Peyer's patch (tissue), 4 donors: Measurements from ENCODE around the gene KCND2. TPM values are rescaled to one million over a fixed set of nuclear protein-coding genes. Genes with fewer than 3 reads are reported as not detected.

Experiments
- DNase-seq, 3 donors: peaks; one replicate each; pipeline ENCODE4 v3.0.0-alpha.2; 2017 to 2019
- H3K27ac ChIP-seq, 4 donors: fragments of 200-600 bp; sonication (generic); one replicate each; pipeline ENCODE4 v1.5.1; 2016 to 2019
- H3K27me3 ChIP-seq, 2 donors: fragments of 200-600 bp; sonication (generic); one replicate each; pipeline ENCODE4 v1.5.1; 2019
- H3K36me3 ChIP-seq, 3 donors: fragments of 200-600 bp; sonication (generic); one replicate each; pipeline ENCODE4 v1.5.1; 2016 to 2019
- H3K4me1 ChIP-seq, 4 donors: fragments of 200-600 bp; sonication (generic); one replicate each; pipeline ENCODE4 v1.5.1; 2016 to 2019
- H3K4me3 ChIP-seq, 4 donors: fragments of 200-600 bp; sonication (generic); 1 replicate in 3 of 4; 2 replicates in 1 of 4; pipeline ENCODE4 v1.5.1; 2016 to 2019; ENCODE audit warnings: mild to moderate bottlenecking in 1 of 4
- H3K9me3 ChIP-seq, 4 donors: fragments of 200-600 bp; sonication (generic); one replicate each; pipeline ENCODE4 v1.5.1; 2016 to 2019; ENCODE audit warnings: mild to moderate bottlenecking in 1 of 4
- CTCF ChIP-seq, 6 experiments: fragments of 450-650 bp in 4 of 6; fragments of 200-600 bp in 2 of 6; sonication (generic) in 1 of 6; IDR thresholded peaks; one replicate each; pipeline ENCODE4 v1.5.1; 2017 to 2019; ENCODE audit warnings: antibody characterized with exemption in 6 of 6, mild to moderate bottlenecking in 3 of 6, moderate library complexity in 1 of 6
- POLR2A ChIP-seq, 2 donors: fragments of 450-650 bp; IDR thresholded peaks; one replicate each; pipeline ENCODE4 v1.5.1; 2017; ENCODE audit warnings: antibody characterized with exemption in 2 of 2, mild to moderate bottlenecking in 2 of 2, moderate library complexity in 2 of 2
- total RNA-seq, 4 donors: library from RNA; depleted of rRNA; stranded (reverse); fragments of >200 nt; gene quantifications; one replicate each; pipeline ENCODE4 v1.1.0, GENCODE V29; 2016

KCND2 gene
- total RNA-seq, 4 donors from 2014 or later = 0.54 TPM; not detected in 3

GRCh38 chr7:120732256-120732655 lies 459.3 kb downstream of the KCND2 start:
- no peak overlapping the region for H3K4me3 ChIP-seq
- H3K9me3 ChIP-seq = no peaks in the 10 kb centered on the region
- no peaks in the 10 kb centered on the region for H3K27me3 ChIP-seq
- DNase-seq = no peak
- no peak overlapping the region for H3K27ac ChIP-seq
- no peaks in the 10 kb centered on the region for H3K36me3 ChIP-seq
- H3K4me1 ChIP-seq = no peaks in the 10 kb centered on the region
- TF ChIP-seq POLR2A (IDR thresholded peaks at IDR 0.05) = no peak
- TF ChIP-seq CTCF (IDR thresholded peaks at IDR 0.05) = no peak

- TF ChIP-seq POLR2A (IDR thresholded peaks at IDR 0.05) (no peak), CTCF (IDR thresholded peaks at IDR 0.05) (no peak)
- Histone ChIP-seq H3K4me3 (no peak overlapping the region), H3K27me3 (no peaks in the 10 kb centered on the region), H3K36me3 (no peaks in the 10 kb centered on the region), H3K9me3 (no peaks in the 10 kb centered on the region), H3K27ac (no peak overlapping the region), H3K4me1 (no peaks in the 10 kb centered on the region)
- no peak for DNase-seq
Measured at GRCh38 chr7:120733143-120733542, 460.2 kb downstream of the KCND2 start.

DNA sequence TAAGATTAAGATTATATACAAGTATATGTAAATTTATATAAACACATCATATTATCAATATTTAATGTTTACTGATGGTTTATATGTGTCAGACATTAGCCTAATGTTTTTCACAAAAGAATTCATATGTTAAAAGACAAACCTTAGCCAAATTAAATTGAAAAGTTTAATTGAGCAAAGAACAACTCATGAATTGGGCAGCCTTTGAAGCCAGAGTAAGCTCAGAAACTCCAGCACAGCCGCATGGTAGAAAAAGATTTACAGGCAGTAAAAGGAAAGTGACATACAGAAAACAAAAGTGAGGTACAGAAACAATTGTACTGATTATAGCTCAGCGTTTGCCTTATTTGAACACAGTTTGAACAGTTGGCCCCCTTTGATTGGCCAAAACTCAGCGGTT lies 460.9 kb downstream of the KCND2 start:
- Histone ChIP-seq H3K4me3 (no peak overlapping the region), H3K4me1 (no peaks in the 10 kb centered on the region), H3K27me3 (no peaks in the 10 kb centered on the region), H3K27ac (no peak overlapping the region), H3K36me3 (no peaks in the 10 kb centered on the region), H3K9me3 (no peaks in the 10 kb centered on the region)
- TF ChIP-seq CTCF (IDR thresholded peaks at IDR 0.05) = no peak
- no peak for TF ChIP-seq POLR2A (IDR thresholded peaks at IDR 0.05)
- no peak for DNase-seq

- no peak for TF ChIP-seq POLR2A (IDR thresholded peaks at IDR 0.05)
- no peak for TF ChIP-seq CTCF (IDR thresholded peaks at IDR 0.05)
- Histone ChIP-seq H3K27me3 (no peaks in the 10 kb centered on the region), H3K36me3 (no peaks in the 10 kb centered on the region), H3K4me1 (no peaks in the 10 kb centered on the region), H3K27ac (no peak overlapping the region), H3K9me3 (no peaks in the 10 kb centered on the region), H3K4me3 (no peak overlapping the region)
- DNase-seq = no peak
Measured at GRCh38 chr7:120735791-120736190, 462.8 kb downstream of the KCND2 start.

DNA sequence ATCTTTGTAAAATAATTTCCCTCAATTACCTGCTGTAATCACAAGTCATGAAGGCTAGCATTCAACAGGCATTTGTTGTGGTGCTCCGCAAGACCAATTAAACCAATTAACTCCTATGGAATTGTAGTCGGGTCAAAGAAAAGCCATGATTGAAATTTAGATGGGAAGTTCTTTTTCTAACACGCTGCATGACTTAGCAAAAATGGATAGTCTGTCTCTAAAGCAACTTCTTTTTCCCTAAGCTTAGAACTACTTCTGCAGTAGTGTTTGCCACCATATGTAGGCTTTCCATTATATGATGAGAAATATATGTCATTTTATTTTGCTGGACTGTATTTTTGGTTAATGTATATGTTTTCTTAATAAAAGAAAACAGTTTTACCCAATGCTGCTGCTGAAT lies 465.8 kb downstream of the KCND2 start:
- H3K4me1 ChIP-seq = no peaks in the 10 kb centered on the region
- no peak for DNase-seq
- H3K27ac ChIP-seq = no peak overlapping the region
- no peaks in the 10 kb centered on the region for H3K9me3 ChIP-seq
- H3K4me3 ChIP-seq = no peak overlapping the region
- no peaks in the 10 kb centered on the region for H3K36me3 ChIP-seq
- H3K27me3 ChIP-seq = no peaks in the 10 kb centered on the region
- no peak for TF ChIP-seq POLR2A (IDR thresholded peaks at IDR 0.05)
- no peak for TF ChIP-seq CTCF (IDR thresholded peaks at IDR 0.05)

DNA sequence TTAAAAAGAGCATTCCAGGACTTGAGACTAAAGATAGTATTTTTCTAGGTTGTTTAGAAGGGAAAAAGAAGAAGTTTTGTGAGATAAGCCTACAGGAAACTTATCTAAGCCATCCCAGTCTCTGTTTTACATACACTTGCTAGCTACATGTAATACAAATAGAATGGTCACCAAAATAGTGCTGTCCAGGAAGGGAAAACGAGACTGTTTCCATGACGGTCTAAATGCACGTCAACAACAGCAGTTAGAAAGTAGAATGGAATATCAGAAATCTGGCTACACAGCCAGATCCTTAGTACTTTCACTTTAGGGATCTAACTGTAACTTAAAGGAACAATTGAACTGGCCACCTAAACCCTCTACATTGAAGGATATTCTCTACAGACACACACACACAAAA lies 467.4 kb downstream of the KCND2 start:
- no peaks in the 10 kb centered on the region for H3K27me3 ChIP-seq
- no peak for DNase-seq
- TF ChIP-seq POLR2A (IDR thresholded peaks at IDR 0.05) (no peak), CTCF (IDR thresholded peaks at IDR 0.05) (no peak)
- H3K9me3 ChIP-seq = no peaks in the 10 kb centered on the region
- no peaks in the 10 kb centered on the region for H3K4me1 ChIP-seq
- peak overlapping the region in 1 of 4 donors; percentile 32 for H3K4me3 ChIP-seq
- H3K36me3 ChIP-seq = no peaks in the 10 kb centered on the region
- H3K27ac ChIP-seq = no peak overlapping the region
